BE2C (cell line): ENCODE results near the gene MCU.

Source experiments
- DNase-seq: peaks from one replicate; pipeline ENCODE4 v3.0.0-alpha.2; 2020
- H3K27me3 ChIP-seq: fragments of 250-450 bp; sonication (Bioruptor Pico); 2 replicates; pipeline ENCODE4 v1.5.1; 2020; ENCODE audit warnings: mild to moderate bottlenecking
- H3K36me3 ChIP-seq: fragments of 250-450 bp; sonication (Bioruptor Pico); 2 replicates; pipeline ENCODE4 v1.5.1; 2020; ENCODE audit warnings: mild to moderate bottlenecking
- H3K4me1 ChIP-seq: fragments of 250-450 bp; sonication (Bioruptor Pico); 2 replicates; pipeline ENCODE4 v1.5.1; 2020
- H3K4me3 ChIP-seq: 2 replicates; pipeline ENCODE4 v1.5.1; 2011; ENCODE audit warnings: low read depth, low read length
- H3K9me3 ChIP-seq: fragments of 250-450 bp; sonication (Bioruptor Pico); 2 replicates; pipeline ENCODE4 v1.5.1; 2020
- TF ChIP-seq, protein P1 (sequence below): IDR thresholded peaks from 2 replicates; pipeline ENCODE4 v1.5.1; 2012; ENCODE audit warnings: mild to moderate bottlenecking, low read depth, low read length

The MCU gene

DNA sequence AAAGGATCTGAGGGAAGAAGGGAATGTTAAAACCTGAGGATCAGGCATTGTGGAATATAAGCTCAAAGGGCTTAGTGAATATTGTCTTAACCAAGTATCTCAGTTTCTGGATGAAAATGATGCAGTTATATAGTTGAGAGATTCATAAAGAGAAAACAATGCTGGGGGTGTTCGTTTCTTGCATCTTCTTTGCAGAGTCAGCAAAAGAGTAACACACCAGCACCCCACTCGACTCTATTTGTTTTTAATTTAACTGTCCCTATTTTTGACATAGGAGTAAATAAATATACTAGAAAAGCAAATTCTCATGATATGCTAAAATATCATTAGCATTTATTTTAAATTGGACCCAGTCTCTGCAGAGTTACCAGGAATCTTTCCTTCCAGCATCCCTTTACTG lies 194.0 kb downstream of the MCU start:
- Histone ChIP-seq H3K9me3 (no peaks in the 10 kb centered on the region), H3K27me3 (no peaks in the 10 kb centered on the region; the same call in 1 of the 2 replicates), H3K36me3 (no peaks in the 10 kb centered on the region), H3K4me3 (no peak overlapping the region), H3K4me1 (no peaks in the 10 kb centered on the region)
- no peak for DNase-seq
- TF ChIP-seq, protein P1, sequence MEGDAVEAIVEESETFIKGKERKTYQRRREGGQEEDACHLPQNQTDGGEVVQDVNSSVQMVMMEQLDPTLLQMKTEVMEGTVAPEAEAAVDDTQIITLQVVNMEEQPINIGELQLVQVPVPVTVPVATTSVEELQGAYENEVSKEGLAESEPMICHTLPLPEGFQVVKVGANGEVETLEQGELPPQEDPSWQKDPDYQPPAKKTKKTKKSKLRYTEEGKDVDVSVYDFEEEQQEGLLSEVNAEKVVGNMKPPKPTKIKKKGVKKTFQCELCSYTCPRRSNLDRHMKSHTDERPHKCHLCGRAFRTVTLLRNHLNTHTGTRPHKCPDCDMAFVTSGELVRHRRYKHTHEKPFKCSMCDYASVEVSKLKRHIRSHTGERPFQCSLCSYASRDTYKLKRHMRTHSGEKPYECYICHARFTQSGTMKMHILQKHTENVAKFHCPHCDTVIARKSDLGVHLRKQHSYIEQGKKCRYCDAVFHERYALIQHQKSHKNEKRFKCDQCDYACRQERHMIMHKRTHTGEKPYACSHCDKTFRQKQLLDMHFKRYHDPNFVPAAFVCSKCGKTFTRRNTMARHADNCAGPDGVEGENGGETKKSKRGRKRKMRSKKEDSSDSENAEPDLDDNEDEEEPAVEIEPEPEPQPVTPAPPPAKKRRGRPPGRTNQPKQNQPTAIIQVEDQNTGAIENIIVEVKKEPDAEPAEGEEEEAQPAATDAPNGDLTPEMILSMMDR = no peak

DNA sequence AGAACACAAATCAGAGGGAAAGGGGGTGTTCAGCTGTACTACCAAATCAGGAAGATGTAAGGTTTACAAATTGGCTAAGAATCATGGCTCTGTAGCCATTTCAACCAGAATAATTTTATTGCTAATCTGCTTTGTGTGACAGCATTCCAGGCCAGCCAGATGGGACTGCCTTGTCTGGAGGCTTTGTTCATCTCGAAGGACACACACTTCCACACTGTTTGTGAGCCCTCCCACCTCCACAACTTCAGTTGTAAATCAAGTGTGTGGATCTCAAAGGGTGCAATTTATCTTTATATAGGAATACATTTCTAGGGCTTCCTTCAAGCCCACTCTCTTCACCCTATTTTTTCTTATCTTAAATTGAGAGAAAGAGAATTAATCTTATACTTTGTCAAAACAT lies 194.7 kb downstream of the MCU start:
- no peaks in the 10 kb centered on the region for H3K9me3 ChIP-seq
- H3K27me3 ChIP-seq = no peaks in the 10 kb centered on the region; the same call in 1 of the 2 replicates
- H3K4me3 ChIP-seq = no peak overlapping the region
- no peaks in the 10 kb centered on the region for H3K4me1 ChIP-seq
- DNase-seq = no peak
- TF ChIP-seq, protein P1 = no peak
- no peaks in the 10 kb centered on the region for H3K36me3 ChIP-seq

DNA sequence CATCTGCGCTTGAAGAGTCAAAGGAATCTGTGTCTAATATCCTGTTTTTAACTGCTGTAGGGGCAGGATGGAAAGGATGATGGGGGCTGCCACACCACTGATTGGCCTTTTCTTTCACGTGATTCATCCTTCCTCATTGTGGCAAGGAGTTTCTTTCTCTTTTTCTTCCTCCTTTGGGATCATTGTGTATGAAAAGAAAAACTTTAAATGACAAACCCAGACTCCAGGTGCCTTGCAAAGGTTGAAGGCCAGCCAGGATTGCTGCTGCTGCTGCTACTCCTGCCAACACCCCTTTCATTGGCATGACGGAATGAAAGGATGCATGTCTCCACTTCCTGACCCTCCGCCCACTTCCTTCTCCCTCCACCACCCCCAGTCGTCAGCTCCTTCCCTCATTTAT lies 195.1 kb downstream of the MCU start:
- no peak for DNase-seq
- no peaks in the 10 kb centered on the region for H3K4me1 ChIP-seq
- no peaks in the 10 kb centered on the region; the same call in 1 of the 2 replicates for H3K27me3 ChIP-seq
- no peak overlapping the region for H3K4me3 ChIP-seq
- TF ChIP-seq, protein P1 = no peak
- no peaks in the 10 kb centered on the region for H3K9me3 ChIP-seq
- H3K36me3 ChIP-seq = no peaks in the 10 kb centered on the region

DNA sequence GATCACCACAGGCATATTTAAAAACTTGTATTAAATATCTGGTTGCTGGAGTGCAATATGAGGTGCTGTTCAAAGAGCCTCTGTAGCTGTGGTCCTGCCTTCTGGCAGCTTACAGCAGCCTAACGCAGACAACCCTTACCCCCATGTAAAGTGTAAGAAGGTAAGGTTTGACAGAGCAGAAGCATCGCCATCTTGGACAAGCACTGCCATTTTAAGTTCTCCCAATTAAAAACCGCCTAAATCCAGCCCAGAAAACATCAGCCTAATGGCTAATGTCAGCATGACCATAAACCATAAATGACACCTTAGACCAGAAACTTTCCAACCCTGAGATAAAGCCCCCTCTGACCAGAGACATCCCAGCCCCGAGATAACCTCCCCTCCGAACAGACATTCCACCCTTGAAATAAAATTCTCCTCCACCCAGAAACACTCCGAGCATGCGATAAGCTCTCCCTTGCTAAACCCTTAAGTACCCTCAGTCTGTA lies 196.3 kb downstream of the MCU start:
- no peaks in the 10 kb centered on the region for H3K4me1 ChIP-seq
- H3K4me3 ChIP-seq = no peak overlapping the region
- H3K27me3 ChIP-seq = no peaks in the 10 kb centered on the region; the same call in 1 of the 2 replicates
- DNase-seq = no peak
- no peaks in the 10 kb centered on the region for H3K36me3 ChIP-seq
- TF ChIP-seq, protein P1 = no peak
- H3K9me3 ChIP-seq = no peaks in the 10 kb centered on the region

DNA sequence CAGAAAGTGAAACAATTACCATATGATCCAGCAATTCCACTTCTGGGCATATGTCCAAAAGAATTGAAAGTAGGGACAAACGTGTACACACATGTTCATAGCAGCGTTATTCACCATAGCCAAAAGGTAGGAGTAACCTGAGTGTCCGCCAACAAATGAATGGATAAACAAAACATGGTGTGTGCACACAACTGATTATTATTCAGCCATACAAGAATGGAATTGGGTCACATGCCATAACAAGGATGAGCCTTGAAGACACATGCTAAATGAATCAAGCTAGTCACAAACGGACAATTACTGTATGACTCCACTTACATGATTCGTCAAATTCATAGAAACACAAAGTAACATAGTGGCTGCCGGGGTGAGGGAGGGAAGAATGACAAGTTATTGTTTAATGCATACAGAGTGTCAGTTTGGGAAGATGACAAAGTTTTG lies 197.5 kb downstream of the MCU start:
- Histone ChIP-seq H3K4me1 (no peaks in the 10 kb centered on the region), H3K9me3 (no peaks in the 10 kb centered on the region), H3K4me3 (no peak overlapping the region), H3K36me3 (no peaks in the 10 kb centered on the region), H3K27me3 (no peaks in the 10 kb centered on the region; the same call in 1 of the 2 replicates)
- TF ChIP-seq, protein P1 = no peak
- no peak for DNase-seq

DNA sequence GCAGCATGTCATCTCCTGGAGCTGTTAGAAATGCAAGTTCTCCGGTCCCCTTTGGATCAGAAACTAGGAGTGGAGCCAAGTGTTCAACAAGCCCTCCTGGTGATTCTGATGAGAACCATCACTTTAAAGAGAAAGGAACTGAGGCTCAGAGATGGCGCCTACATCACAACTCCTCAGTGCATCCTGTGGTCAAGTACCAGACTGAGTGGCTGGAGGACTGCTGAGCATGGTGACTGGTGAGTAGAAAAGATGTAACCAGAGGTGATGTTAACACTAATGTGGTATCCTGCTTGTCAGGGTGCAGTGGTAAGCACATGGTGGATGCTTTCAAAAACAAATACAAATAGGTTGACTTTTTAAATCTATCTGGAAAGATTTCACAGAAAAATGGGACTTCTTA lies 198.1 kb downstream of the MCU start:
- no peaks in the 10 kb centered on the region; the same call in 1 of the 2 replicates for H3K27me3 ChIP-seq
- TF ChIP-seq, protein P1 = no peak
- DNase-seq = no peak
- H3K4me3 ChIP-seq = no peak overlapping the region
- no peaks in the 10 kb centered on the region for H3K36me3 ChIP-seq
- H3K9me3 ChIP-seq = no peaks in the 10 kb centered on the region
- no peaks in the 10 kb centered on the region for H3K4me1 ChIP-seq
